Measurements from ENCODE around the gene MAGEF1. TPM values are rescaled to one million over a fixed set of nuclear protein-coding genes. Genes with fewer than 3 reads are reported as not detected.

MAGEF1 gene
- total and polyA plus RNA-seq, 2 of the 13 experiments (the other 11 are each of a cell fraction or from before 2014, with no cell fraction given), result 26.0 to 62.4 TPM

DNA sequence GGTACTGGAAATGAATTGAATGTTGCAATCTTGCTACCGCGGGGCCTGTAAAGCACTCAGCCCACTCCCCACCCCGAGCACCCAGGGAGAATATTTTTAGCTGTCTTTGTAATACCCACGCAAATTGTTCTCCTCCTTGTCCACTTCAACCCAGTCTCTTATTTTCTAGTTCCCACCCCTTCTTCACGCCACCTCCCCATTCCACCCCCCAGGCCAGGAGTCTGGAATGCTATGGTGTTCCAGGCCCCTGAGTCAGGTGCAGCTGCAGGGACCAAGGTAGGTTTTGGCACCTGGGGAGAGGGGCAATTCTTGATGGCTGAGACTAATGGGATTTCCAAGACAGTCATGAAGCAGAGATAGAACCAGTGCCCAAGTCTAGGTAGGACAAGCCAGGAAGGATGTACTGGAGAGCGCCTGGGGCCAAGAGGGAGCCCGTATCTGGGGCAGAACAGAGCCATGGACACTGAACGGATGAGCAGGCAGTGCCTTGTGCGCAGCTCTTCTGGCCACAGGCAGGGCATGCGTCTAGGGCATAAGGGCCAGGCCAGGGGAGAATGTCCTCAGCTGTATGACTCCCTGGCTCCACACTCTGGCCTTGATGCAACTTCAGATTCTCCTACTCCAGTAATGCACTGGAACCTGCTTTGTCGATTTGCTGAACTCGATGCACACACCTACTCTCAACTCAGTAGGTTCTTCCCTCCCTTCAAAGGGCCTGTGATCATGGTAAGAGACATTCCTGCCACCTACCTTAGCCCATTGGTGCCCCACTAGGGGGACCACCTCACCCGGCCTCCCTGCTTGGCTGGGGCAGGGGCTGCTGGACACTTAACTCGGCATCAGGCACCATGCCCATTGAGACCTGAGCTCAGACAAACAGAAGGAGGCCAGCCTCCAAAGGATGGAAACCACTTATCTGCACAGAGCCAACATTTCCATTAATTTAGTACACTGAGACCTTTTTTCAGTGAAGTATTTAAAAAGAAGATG lies 34.6 kb upstream of the MAGEF1 start:
- no TSS peak for BruUV-seq (replicated peaks)
- no peak overlapping the region for H3K4me3 ChIP-seq (replicated peaks in 1 of 3; ENCODE audit: insufficient read depth in 1 of 3, low read depth in 2 of 3, low read length in 3 of 3)
- no peaks in the 10 kb centered on the region for H4K20me1 ChIP-seq (ENCODE audit: insufficient read depth, low read length)
- no peak for ATAC-seq
- intact Hi-C loops (cut with micrococcal nuclease; ENCODE audit: unreplicated experiment) (no loop called here), in situ Hi-C loops (cut with HindIII; ENCODE audit: extremely low pct_ligation_motif_present, low pct_unique_long_range_greater_than_20kb) (no loop called here)
- ChIA-PET CTCF (ENCODE audit: low intra/inter-chr PET ratio, low total read pairs) (no interaction called here), POLR2A (no interaction called here)
- no peaks in the 10 kb centered on the region for H3K79me2 ChIP-seq (ENCODE audit: insufficient read depth, low read length)
- H3K9ac ChIP-seq (ENCODE audit: insufficient read depth, low read depth, low read length), result no peak overlapping the region
- no peak for FAIRE-seq
- H2AFZ ChIP-seq (ENCODE audit: low read length), result no peak overlapping the region
- no peak for DNase-seq (ENCODE audit: low spot score)
- H3K4me1 ChIP-seq (ENCODE audit: insufficient read depth, low read length), result no peaks in the 10 kb centered on the region
- no peak for TF ChIP-seq ZFP37 (CRISPR knock-in tag; IDR thresholded peaks at IDR 0.05; ENCODE audit: borderline replicate concordance)
- TF ChIP-seq CBX1 (IDR thresholded peaks at IDR 0.05; ENCODE audit: low read depth), result no peak
- no peak for TF ChIP-seq PTBP1 (IDR thresholded peaks at IDR 0.05; ENCODE audit: low read depth, low read length, poor library complexity, severe bottlenecking)
- TF ChIP-seq MXI1 (IDR thresholded peaks at IDR 0.05; ENCODE audit: borderline replicate concordance, low read depth, low read length), result no peak
- TF ChIP-seq ZNF547 (CRISPR knock-in tag; IDR thresholded peaks at IDR 0.05), result no peak
- no peak for TF ChIP-seq SNAPC2 (CRISPR knock-in tag; IDR thresholded peaks at IDR 0.05)
- H3K9me3 ChIP-seq (ENCODE audit: low read length), result no peaks in the 10 kb centered on the region
- 38% methylated on average over 13 of the region's 14 CpGs for WGBS (ENCODE audit: low lambda C conversion rate)
- H3K27ac ChIP-seq (ENCODE audit: extremely low read length, insufficient read depth, low read length), result no peak overlapping the region
- H3K36me3 ChIP-seq (replicated peaks in 1 of 2; ENCODE audit: control insufficient read depth in 1 of 2, insufficient read depth in 2 of 2, low read length in 2 of 2), result no peaks in the 10 kb centered on the region
- H3K4me2 ChIP-seq (ENCODE audit: low read depth, low read length), result no peak overlapping the region
- H3K27me3 ChIP-seq (ENCODE audit: control insufficient read depth in 1 of 2, insufficient read depth in 2 of 2, low read length in 2 of 2), result peaks cover 1 to 36% of the 10 kb centered on the region in 2 experiments

GRCh38 chr3:184745526-184745925 lies 33.7 kb upstream of the MAGEF1 start:
- 55% methylated on average over 11 of the region's 11 CpGs for WGBS (ENCODE audit: low lambda C conversion rate)
- ChIA-PET CTCF (ENCODE audit: low intra/inter-chr PET ratio, low total read pairs) (no interaction called here), POLR2A (no interaction called here)
- peaks cover 1 to 34% of the 10 kb centered on the region in 2 experiments for H3K27me3 ChIP-seq (ENCODE audit: control insufficient read depth in 1 of 2, insufficient read depth in 2 of 2, low read length in 2 of 2)
- no TSS peak for BruUV-seq (replicated peaks)
- no peaks in the 10 kb centered on the region for H3K9me3 ChIP-seq (ENCODE audit: low read length)
- H3K4me1 ChIP-seq (ENCODE audit: insufficient read depth, low read length), result no peaks in the 10 kb centered on the region
- H3K4me3 ChIP-seq (replicated peaks in 1 of 3; ENCODE audit: insufficient read depth in 1 of 3, low read depth in 2 of 3, low read length in 3 of 3), result no peak overlapping the region
- intact Hi-C loops (cut with micrococcal nuclease; ENCODE audit: unreplicated experiment), result no loop called here
- FAIRE-seq (no peak), DNase-seq (ENCODE audit: low spot score) (no peak), ATAC-seq (no peak)
- no peak overlapping the region for H3K4me2 ChIP-seq (ENCODE audit: low read depth, low read length)
- H3K36me3 ChIP-seq (replicated peaks in 1 of 2; ENCODE audit: control insufficient read depth in 1 of 2, insufficient read depth in 2 of 2, low read length in 2 of 2), result no peaks in the 10 kb centered on the region
- H3K9ac ChIP-seq (ENCODE audit: insufficient read depth, low read depth, low read length), result no peak overlapping the region
- in situ Hi-C loops (cut with HindIII; ENCODE audit: extremely low pct_ligation_motif_present, low pct_unique_long_range_greater_than_20kb), result no loop called here
- H4K20me1 ChIP-seq (ENCODE audit: insufficient read depth, low read length), result no peaks in the 10 kb centered on the region
- no peak overlapping the region for H2AFZ ChIP-seq (ENCODE audit: low read length)
- no peak overlapping the region for H3K27ac ChIP-seq (ENCODE audit: extremely low read length, insufficient read depth, low read length)
- no peaks in the 10 kb centered on the region for H3K79me2 ChIP-seq (ENCODE audit: insufficient read depth, low read length)
- TF ChIP-seq MXI1 (IDR thresholded peaks at IDR 0.05; ENCODE audit: borderline replicate concordance, low read depth, low read length) (no peak), ZNF687 (CRISPR knock-in tag; IDR thresholded peaks at IDR 0.05) (no peak), MBD4 (IDR thresholded peaks at IDR 0.05; ENCODE audit: borderline replicate concordance, low read length) (no peak), ZNF562 (CRISPR knock-in tag; IDR thresholded peaks at IDR 0.05; ENCODE audit: borderline replicate concordance) (no peak), NR2F2 (IDR thresholded peaks at IDR 0.05; ENCODE audit: borderline replicate concordance, low read depth) (no peak)
